ENCODE data around the gene FATE1.

Gene FATE1

GRCh38 chrX:151738751-151739150, 22.9 kb downstream of the FATE1 start:
- DNase-seq (ENCODE audit: low read depth): no peak
- H3K4me3 ChIP-seq (ENCODE audit: low read depth, low read length): no peak overlapping the region
- TF ChIP-seq, protein P1, sequence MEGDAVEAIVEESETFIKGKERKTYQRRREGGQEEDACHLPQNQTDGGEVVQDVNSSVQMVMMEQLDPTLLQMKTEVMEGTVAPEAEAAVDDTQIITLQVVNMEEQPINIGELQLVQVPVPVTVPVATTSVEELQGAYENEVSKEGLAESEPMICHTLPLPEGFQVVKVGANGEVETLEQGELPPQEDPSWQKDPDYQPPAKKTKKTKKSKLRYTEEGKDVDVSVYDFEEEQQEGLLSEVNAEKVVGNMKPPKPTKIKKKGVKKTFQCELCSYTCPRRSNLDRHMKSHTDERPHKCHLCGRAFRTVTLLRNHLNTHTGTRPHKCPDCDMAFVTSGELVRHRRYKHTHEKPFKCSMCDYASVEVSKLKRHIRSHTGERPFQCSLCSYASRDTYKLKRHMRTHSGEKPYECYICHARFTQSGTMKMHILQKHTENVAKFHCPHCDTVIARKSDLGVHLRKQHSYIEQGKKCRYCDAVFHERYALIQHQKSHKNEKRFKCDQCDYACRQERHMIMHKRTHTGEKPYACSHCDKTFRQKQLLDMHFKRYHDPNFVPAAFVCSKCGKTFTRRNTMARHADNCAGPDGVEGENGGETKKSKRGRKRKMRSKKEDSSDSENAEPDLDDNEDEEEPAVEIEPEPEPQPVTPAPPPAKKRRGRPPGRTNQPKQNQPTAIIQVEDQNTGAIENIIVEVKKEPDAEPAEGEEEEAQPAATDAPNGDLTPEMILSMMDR (IDR thresholded peaks at IDR 0.05; ENCODE audit: low read depth, low read length): no peak
- TF ChIP-seq MYC (IDR thresholded peaks at IDR 0.05; ENCODE audit: low read depth, low read length) (no peak), POLR2A (IDR thresholded peaks at IDR 0.05; ENCODE audit: extremely low read depth, insufficient read length) (no peak), MAX (IDR thresholded peaks at IDR 0.05; ENCODE audit: low read depth, low read length) (no peak)

GRCh38 chrX:151741606-151742005, 25.8 kb downstream of the FATE1 start:
- no peak overlapping the region for H3K4me3 ChIP-seq (ENCODE audit: low read depth, low read length)
- no peak for DNase-seq (ENCODE audit: low read depth)
- TF ChIP-seq, protein P1 (IDR thresholded peaks at IDR 0.05; ENCODE audit: low read depth, low read length): no peak
- TF ChIP-seq MAX (IDR thresholded peaks at IDR 0.05; ENCODE audit: low read depth, low read length) (no peak), POLR2A (IDR thresholded peaks at IDR 0.05; ENCODE audit: extremely low read depth, insufficient read length) (no peak), MYC (IDR thresholded peaks at IDR 0.05; ENCODE audit: low read depth, low read length) (no peak)

DNA sequence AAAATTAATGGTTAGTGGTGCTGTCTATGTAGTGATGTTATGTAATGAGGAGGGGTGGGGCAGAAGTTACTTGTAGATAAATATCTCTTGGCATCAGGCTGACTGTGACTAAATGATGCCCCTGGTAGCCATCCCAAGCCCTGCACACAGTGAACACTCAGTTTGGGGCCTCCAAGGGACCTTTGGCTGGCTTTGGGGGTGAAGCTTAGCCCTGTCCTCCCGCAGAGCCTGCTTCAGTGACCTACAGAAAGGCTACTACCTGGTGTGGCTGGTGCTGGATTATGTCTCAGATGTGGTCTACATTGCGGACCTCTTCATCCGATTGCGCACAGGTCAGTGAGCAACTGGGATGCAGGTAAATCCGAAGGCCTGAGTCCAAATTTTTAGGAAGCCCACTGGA, 26.5 kb downstream of the FATE1 start:
- no peak overlapping the region for H3K4me3 ChIP-seq (ENCODE audit: low read depth, low read length)
- TF ChIP-seq, protein P1 (IDR thresholded peaks at IDR 0.05; ENCODE audit: low read depth, low read length): no peak
- TF ChIP-seq POLR2A (IDR thresholded peaks at IDR 0.05; ENCODE audit: extremely low read depth, insufficient read length): no peak
- no peak for TF ChIP-seq MYC (IDR thresholded peaks at IDR 0.05; ENCODE audit: low read depth, low read length)
- TF ChIP-seq MAX (IDR thresholded peaks at IDR 0.05; ENCODE audit: low read depth, low read length): no peak
- DNase-seq (ENCODE audit: low read depth): no peak

DNA sequence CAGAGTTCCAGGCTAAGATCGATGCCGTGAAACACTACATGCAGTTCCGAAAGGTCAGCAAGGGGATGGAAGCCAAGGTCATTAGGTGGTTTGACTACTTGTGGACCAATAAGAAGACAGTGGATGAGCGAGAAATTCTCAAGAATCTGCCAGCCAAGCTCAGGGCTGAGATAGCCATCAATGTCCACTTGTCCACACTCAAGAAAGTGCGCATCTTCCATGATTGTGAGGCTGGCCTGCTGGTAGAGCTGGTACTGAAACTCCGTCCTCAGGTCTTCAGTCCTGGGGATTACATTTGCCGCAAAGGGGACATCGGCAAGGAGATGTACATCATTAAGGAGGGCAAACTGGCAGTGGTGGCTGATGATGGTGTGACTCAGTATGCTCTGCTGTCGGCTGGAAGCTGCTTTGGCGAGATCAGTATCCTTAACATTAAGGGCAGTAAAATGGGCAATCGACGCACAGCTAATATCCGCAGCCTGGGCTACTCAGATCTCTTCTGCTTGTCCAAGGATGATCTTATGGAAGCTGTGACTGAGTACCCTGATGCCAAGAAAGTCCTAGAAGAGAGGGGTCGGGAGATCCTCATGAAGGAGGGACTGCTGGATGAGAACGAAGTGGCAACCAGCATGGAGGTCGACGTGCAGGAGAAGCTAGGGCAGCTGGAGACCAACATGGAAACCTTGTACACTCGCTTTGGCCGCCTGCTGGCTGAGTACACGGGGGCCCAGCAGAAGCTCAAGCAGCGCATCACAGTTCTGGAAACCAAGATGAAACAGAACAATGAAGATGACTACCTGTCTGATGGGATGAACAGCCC, 28.0 kb downstream of the FATE1 start:
- DNase-seq (ENCODE audit: low read depth): no peak
- H3K4me3 ChIP-seq (ENCODE audit: low read depth, low read length): no peak overlapping the region
- TF ChIP-seq, protein P1 (IDR thresholded peaks at IDR 0.05; ENCODE audit: low read depth, low read length): no peak
- no peak for TF ChIP-seq POLR2A (IDR thresholded peaks at IDR 0.05; ENCODE audit: extremely low read depth, insufficient read length)
- no peak for TF ChIP-seq MYC (IDR thresholded peaks at IDR 0.05; ENCODE audit: low read depth, low read length)
- TF ChIP-seq MAX (IDR thresholded peaks at IDR 0.05; ENCODE audit: low read depth, low read length): no peak

- H3K4me3 ChIP-seq (ENCODE audit: low read depth, low read length): no peak overlapping the region
- DNase-seq (ENCODE audit: low read depth): no peak
- TF ChIP-seq MYC (IDR thresholded peaks at IDR 0.05; ENCODE audit: low read depth, low read length) (no peak), POLR2A (IDR thresholded peaks at IDR 0.05; ENCODE audit: extremely low read depth, insufficient read length) (no peak)
- TF ChIP-seq, protein P1 (IDR thresholded peaks at IDR 0.05; ENCODE audit: low read depth, low read length): no peak
These were observed 29.8 kb downstream of the FATE1 start for GRCh38 chrX:151745651-151746050.

Data from NB4 (cell line).